A549 (cell line): ENCODE measurements around the gene GRIA3. TPM values are rescaled to one million over a fixed set of nuclear protein-coding genes. Genes with fewer than 3 reads are reported as not detected.
A peak's percentile ranks its signal among the peaks of the same experiment; 100 is the strongest.

Source experiments
- ATAC-seq, 2 experiments: fragments of 200-7000 bp in 1 of 2; fragments of >200 bp in 1 of 2; cut with Nextera tagmentation in 1 of 2; cut with Tn5 transposase in 1 of 2; 3 replicates each; pipeline versions ENCODE4 v1.8.0 to v1.9.1; 2018 to 2020; ENCODE audit warnings: mild to moderate bottlenecking in 1 of 2, moderate library complexity in 1 of 2
- CTCF ChIA-PET: fragments of 300-600 bp; sonication (Branson Sonifier 250); formaldehyde crosslinking; extraction: SDS; loops from one replicate; lab custom pipeline; 2021; ENCODE audit warnings: antibody characterized with exemption, inconsistent platforms; lab: Yijun Ruan, JAX
- POLR2A ChIA-PET: fragments of 350-600 bp; formaldehyde crosslinking; extraction: SDS; loops from one replicate; lab custom pipeline; 2021; ENCODE audit warnings: antibody characterized with exemption, inconsistent platforms; lab: Yijun Ruan, JAX
- DNase-seq, 2 experiments: peaks; one replicate each; pipeline versions ENCODE4 v3.0.0 to v3.0.0-alpha.2; 2011 to 2016; ENCODE audit warnings: low read depth in 1 of 2, low spot score in 1 of 2
- FAIRE-seq: peaks from 2 replicates; lab custom pipeline; 2011; peaks lifted over from hg19 to GRCh38; lab: Jason Lieb, UNC
- H3K27ac ChIP-seq, 2 experiments: fragments of >200 bp; sonication (Bioruptor Twin); formaldehyde crosslinking; 3 replicates each; pipeline ENCODE4 v1.5.1; 2016 to 2017
- H3K4me1 ChIP-seq: fragments of >200 bp; sonication (Bioruptor Twin); formaldehyde crosslinking; 3 replicates; pipeline ENCODE4 v1.6.1; 2016
- H3K4me2 ChIP-seq: fragments of >200 bp; sonication (Bioruptor Twin); formaldehyde crosslinking; 3 replicates; pipeline ENCODE4 v1.6.1; 2016
- H3K4me3 ChIP-seq: fragments of >200 bp; sonication (Bioruptor Twin); formaldehyde crosslinking; 3 replicates; pipeline ENCODE4 v1.5.1; 2016
- H3K9me3 ChIP-seq: fragments of >200 bp; sonication (Bioruptor Twin); formaldehyde crosslinking; 3 replicates; pipeline ENCODE4 v1.6.1; 2016
- BHLHE40 ChIP-seq: IDR thresholded peaks from 2 replicates; pipeline ENCODE4 v1.6.1; 2012; ENCODE audit warnings: low read depth, low read length, inconsistent platforms
- CEBPB ChIP-seq, 2 experiments: fragments of >200 bp in 1 of 2; sonication (Bioruptor Twin) in 1 of 2; formaldehyde crosslinking in 1 of 2; IDR thresholded peaks; 2 replicates each; pipeline ENCODE4 v1.6.1; 2012 to 2016
- CHD2 ChIP-seq: fragments of 150-350 bp; IDR thresholded peaks from 2 replicates; pipeline ENCODE4 v1.6.1; 2014; ENCODE audit warnings: low read length; ENCODE audit not compliant: partially characterized antibody
- EHF ChIP-seq: fragments of 250-450 bp; sonication (Bioruptor Pico); IDR thresholded peaks from 2 replicates; pipeline ENCODE4 v1.5.0; 2020; ENCODE audit warnings: mild to moderate bottlenecking
- EHMT2 ChIP-seq: fragments of 200-600 bp; sonication (generic); IDR thresholded peaks from 2 replicates; pipeline ENCODE4 v1.6.1; 2016; ENCODE audit warnings: antibody characterized with exemption, low read depth, mild to moderate bottlenecking, moderate library complexity
- ESRRA ChIP-seq: fragments of 150-350 bp; IDR thresholded peaks from 2 replicates; pipeline ENCODE4 v1.6.1; 2014; ENCODE audit warnings: mild to moderate bottlenecking, low read length, borderline replicate concordance
- GATA3 ChIP-seq: IDR thresholded peaks from 2 replicates; pipeline ENCODE4 v1.6.1; 2012; ENCODE audit warnings: borderline replicate concordance
- HEYL ChIP-seq: fragments of 250-450 bp; sonication (Bioruptor Pico); IDR thresholded peaks from 2 replicates; pipeline ENCODE4 v1.8.0; 2021; ENCODE audit warnings: mild to moderate bottlenecking, moderate library complexity
- HOXA7 ChIP-seq: fragments of 250-450 bp; sonication (Bioruptor Pico); IDR thresholded peaks from 2 replicates; pipeline ENCODE4 v1.5.0; 2020; ENCODE audit warnings: mild to moderate bottlenecking, moderate library complexity
- JUNB ChIP-seq: fragments of >200 bp; sonication (Bioruptor Twin); formaldehyde crosslinking; IDR thresholded peaks from 2 replicates; pipeline ENCODE4 v1.6.1; 2016
- KDM1A ChIP-seq: fragments of 200-600 bp; sonication (generic); IDR thresholded peaks from 2 replicates; pipeline ENCODE4 v1.6.1; 2016; ENCODE audit warnings: low read depth, mild to moderate bottlenecking
- NFE2L2 ChIP-seq: fragments of 150-350 bp; conservative IDR thresholded peaks from 2 replicates; pipeline ENCODE4 v1.6.1; 2014; ENCODE audit warnings: low read length
- PHF8 ChIP-seq: fragments of 200-600 bp; sonication (generic); IDR thresholded peaks from 2 replicates; pipeline ENCODE4 v1.6.1; 2016; ENCODE audit warnings: low read depth, mild to moderate bottlenecking, antibody characterized with exemption, moderate library complexity, borderline replicate concordance
- POLR2A ChIP-seq: IDR thresholded peaks from 2 replicates; pipeline ENCODE4 v1.6.1; 2012; ENCODE audit warnings: mild to moderate bottlenecking, low read length
- RAD21 ChIP-seq, 2 experiments: fragments of >200 bp in 1 of 2; sonication (Bioruptor Twin) in 1 of 2; formaldehyde crosslinking in 1 of 2; IDR thresholded peaks in 1 of 2; conservative IDR thresholded peaks in 1 of 2; 2 replicates in 1 of 2; 3 replicates in 1 of 2; pipeline ENCODE4 v1.6.1; 2012 to 2018; ENCODE audit warnings: inconsistent platforms in 1 of 2
- SMC3 ChIP-seq: fragments of >200 bp; sonication (Bioruptor Twin); formaldehyde crosslinking; IDR thresholded peaks from 3 replicates; pipeline ENCODE4 v1.6.1; 2018; ENCODE audit warnings: inconsistent platforms
- TP53 ChIP-seq: fragments of 250-450 bp; sonication (Bioruptor Pico); IDR thresholded peaks from 2 replicates; pipeline ENCODE4 v1.5.0; 2021; ENCODE audit warnings: mild to moderate bottlenecking, moderate library complexity
- ZFP36 ChIP-seq: fragments of 450-650 bp; IDR thresholded peaks from 2 replicates; pipeline ENCODE4 v1.6.1; 2014; ENCODE audit warnings: borderline replicate concordance; ENCODE audit not compliant: partially characterized antibody
- WGBS: methylation state at CpG from one replicate; pipeline ENCODE4 v1.1.6; 2017; ENCODE audit errors: missing lambda C conversion rate; 5-methylcytosine and 5-hydroxymethylcytosine counted together
- polyA plus RNA-seq, 4 experiments: library from polyadenylated mRNA; depleted of rRNA in 3 of 4; stranded (reverse); fragments of >200 nt; fragmentation: RNase III in 1 of 4; extraction: RNeasy Plus Mini Kit Qiagen cat#74134 plus additional on column Dnase treatment in 1 of 4; gene quantifications; 2 replicates in 3 of 4; 3 replicates in 1 of 4; pipeline ENCODE4 v1.2.3, GENCODE V29; 2011 to 2017
- TF ChIP-seq, protein P1 (sequence below): fragments of >200 bp; sonication (Bioruptor Twin); formaldehyde crosslinking; IDR thresholded peaks from 2 replicates; pipeline ENCODE4 v1.6.1; 2016
- TF ChIP-seq, protein P2 (sequence below): fragments of >200 bp; sonication (Bioruptor Twin); formaldehyde crosslinking; IDR thresholded peaks from 3 replicates; pipeline ENCODE4 v1.5.1; 2016
- TF ChIP-seq, protein P3 (sequence below): IDR thresholded peaks from 2 replicates; pipeline ENCODE4 v1.6.1; 2012
- TF ChIP-seq, protein P4 (sequence below): fragments of 450-650 bp; IDR thresholded peaks from 2 replicates; pipeline ENCODE4 v1.6.1; 2014; ENCODE audit warnings: antibody characterized with exemption

The GRIA3 gene
- polyA plus RNA-seq, 2 of the 4 experiments (the other 2 are of a cell fraction) = not detected

DNA sequence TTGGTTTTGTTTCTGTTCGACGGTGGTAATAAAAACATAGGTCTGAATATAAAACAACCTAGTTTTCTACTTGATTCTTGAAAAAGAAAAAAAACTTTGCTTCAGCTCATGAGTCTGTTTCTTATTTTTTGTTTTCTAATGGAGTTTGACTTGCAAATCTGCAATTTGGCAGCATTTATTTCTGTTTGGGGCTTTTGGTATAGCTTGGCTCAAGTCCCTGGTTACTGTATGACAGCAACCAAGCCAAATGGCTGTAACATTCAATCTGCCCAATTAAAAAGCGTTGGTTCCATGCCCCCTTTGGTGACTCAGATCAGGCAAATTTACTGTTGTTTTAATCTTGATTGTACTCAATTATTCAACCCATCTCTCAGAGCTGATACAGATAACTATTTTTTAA lies 263.4 kb downstream of the GRIA3 start (continued):
- no peak for TF ChIP-seq TP53
- TF ChIP-seq, all 56 proteins: peak for 0

DNA sequence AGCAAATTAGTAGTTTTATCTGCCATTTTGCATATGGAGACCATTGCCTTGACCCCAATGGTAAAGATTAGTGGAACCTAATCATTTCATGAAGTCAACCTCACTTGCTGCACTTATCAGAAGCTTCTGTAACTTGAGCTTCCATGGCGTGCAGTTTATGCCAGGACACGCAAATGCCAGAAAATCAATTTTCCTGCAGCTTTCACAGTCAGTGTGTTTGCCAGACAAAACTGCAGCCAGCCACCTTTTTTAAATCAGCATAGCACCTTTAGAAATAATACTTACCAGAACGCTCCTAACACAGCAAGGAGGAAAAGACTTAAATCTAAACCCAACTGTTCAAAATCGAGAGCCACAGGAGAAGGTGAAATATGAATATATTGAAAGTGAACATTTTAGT lies 265.3 kb downstream of the GRIA3 start:
- no peak for DNase-seq
- WGBS = 75% methylated on average over 4 of the region's 4 CpGs
- Histone ChIP-seq H3K4me3 (no peak overlapping the region), H3K9me3 (no peaks in the 10 kb centered on the region), H3K4me1 (no peaks in the 10 kb centered on the region), H3K4me2 (no peak overlapping the region), H3K27ac (no peak overlapping the region)
- TF ChIP-seq CHD2 (no peak), CEBPB (IDR thresholded peaks at IDR 0.05) (no peak), KDM1A (no peak), GATA3 (no peak), JUNB (no peak), ESRRA (no peak), NFE2L2 (no peak), EHMT2 (no peak), ZFP36 (no peak), POLR2A (no peak), HEYL (CRISPR knock-in tag) (no peak), BHLHE40 (no peak), EHF (no peak)
- TF ChIP-seq, protein P1, sequence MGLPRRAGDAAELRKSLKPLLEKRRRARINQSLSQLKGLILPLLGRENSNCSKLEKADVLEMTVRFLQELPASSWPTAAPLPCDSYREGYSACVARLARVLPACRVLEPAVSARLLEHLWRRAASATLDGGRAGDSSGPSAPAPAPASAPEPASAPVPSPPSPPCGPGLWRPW = no peak
- ATAC-seq = no peak
- POLR2A ChIA-PET = no interaction called here
- CTCF ChIA-PET = interaction anchor here (0.9 to 1.2 kb wide), 2 partner anchors 14 to 41 kb away, joined by 3 read pairs; no protein-coding TSS in a partner anchor
- peak; percentile 78 for FAIRE-seq

DNA sequence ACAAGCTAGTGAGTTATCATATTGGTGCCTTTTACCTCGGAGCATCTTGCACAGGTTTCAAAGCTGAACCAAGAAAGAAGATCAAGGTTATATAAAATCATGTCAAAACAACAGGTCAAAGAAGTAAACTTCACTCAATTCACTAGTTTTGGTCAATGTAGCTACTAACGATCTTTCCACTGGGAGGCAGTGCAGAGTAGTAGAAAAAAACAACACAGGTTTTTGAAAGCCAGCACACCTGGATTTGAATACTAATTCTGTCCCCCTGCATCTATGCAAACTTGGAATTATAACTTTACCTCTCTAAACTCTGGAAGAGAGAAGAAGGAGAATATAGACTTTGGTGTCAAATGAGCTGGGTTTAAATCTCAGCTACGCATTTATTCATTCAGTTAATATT lies 266.1 kb downstream of the GRIA3 start:
- ATAC-seq (0 out of 6 replicates have a peak, but pooled peaks of 1 of the 2 experiments have one; percentile 47), DNase-seq (peak; percentile 1 to 17), FAIRE-seq (no peak)
- Histone ChIP-seq H3K27ac (no peak overlapping the region), H3K4me1 (no peaks in the 10 kb centered on the region), H3K4me3 (no peak overlapping the region), H3K9me3 (no peaks in the 10 kb centered on the region), H3K4me2 (no peak overlapping the region)
- ChIA-PET POLR2A (no interaction called here), CTCF (interaction anchor here (0.5 to 1.7 kb wide), 8 partner anchors 10 to 275 kb away, joined by 3 to 7 read pairs (median 3); no protein-coding TSS in a partner anchor)
- WGBS = 32% methylated on average over 3 of the region's 3 CpGs
- TF ChIP-seq, protein P2, sequence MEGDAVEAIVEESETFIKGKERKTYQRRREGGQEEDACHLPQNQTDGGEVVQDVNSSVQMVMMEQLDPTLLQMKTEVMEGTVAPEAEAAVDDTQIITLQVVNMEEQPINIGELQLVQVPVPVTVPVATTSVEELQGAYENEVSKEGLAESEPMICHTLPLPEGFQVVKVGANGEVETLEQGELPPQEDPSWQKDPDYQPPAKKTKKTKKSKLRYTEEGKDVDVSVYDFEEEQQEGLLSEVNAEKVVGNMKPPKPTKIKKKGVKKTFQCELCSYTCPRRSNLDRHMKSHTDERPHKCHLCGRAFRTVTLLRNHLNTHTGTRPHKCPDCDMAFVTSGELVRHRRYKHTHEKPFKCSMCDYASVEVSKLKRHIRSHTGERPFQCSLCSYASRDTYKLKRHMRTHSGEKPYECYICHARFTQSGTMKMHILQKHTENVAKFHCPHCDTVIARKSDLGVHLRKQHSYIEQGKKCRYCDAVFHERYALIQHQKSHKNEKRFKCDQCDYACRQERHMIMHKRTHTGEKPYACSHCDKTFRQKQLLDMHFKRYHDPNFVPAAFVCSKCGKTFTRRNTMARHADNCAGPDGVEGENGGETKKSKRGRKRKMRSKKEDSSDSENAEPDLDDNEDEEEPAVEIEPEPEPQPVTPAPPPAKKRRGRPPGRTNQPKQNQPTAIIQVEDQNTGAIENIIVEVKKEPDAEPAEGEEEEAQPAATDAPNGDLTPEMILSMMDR = peak; percentile 55
- TF ChIP-seq SMC3 (peak; percentile 43; the same call in 1 of the 3 replicates), RAD21 (conservative IDR thresholded peaks at IDR 0.05 in 1 of 2, IDR thresholded peaks at IDR 0.05 in 1 of 2) (peak; percentile 54 to 57)
- TF ChIP-seq, protein P3, sequence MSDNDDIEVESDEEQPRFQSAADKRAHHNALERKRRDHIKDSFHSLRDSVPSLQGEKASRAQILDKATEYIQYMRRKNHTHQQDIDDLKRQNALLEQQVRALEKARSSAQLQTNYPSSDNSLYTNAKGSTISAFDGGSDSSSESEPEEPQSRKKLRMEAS = no peak

DNA sequence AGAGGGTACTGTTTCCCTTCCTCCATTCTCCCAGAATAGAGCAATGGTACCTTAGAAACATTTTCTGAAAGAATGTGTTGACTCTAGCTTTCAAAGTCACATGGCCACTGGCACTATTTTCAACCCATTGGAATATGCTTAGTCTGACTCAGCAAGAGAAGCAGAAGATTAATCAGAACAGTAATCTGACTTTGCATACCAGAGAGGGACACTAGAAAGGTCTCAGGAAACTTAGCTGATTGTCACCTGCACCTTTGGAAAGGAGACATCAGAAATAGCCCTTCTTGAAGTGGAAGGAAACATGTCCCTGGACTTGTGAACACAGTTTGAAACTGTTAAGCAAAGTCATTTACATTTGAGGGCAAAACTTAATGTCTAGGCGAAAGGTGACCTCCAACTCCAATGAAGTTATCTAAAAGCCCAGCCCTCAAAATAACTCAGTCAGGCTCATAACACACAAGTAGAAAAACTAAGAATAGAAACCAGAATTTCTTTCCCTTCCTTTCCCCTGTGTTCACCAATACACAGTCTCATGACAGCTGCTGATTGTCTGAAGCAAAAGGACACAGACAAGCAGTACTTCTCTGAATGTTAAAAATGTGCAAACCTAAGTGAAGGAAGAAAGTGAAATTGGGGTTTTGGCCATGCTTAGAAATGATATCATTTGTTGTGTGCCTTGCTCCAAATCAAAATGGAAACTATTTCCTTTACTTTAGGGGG lies 270.8 kb downstream of the GRIA3 start:
- ChIA-PET POLR2A (no interaction called here), CTCF (no interaction called here)
- Histone ChIP-seq H3K9me3 (no peaks in the 10 kb centered on the region), H3K27ac (no peak overlapping the region), H3K4me1 (no peaks in the 10 kb centered on the region), H3K4me3 (no peak overlapping the region), H3K4me2 (no peak overlapping the region)
- DNase-seq (no peak), ATAC-seq (no peak), FAIRE-seq (peak; percentile 70)
- WGBS = 82% methylated on average over 1 of the region's 1 CpG
- TF ChIP-seq HOXA7 (CRISPR knock-in tag) (no peak), PHF8 (no peak), RAD21 (conservative IDR thresholded peaks at IDR 0.05 in 1 of 2, IDR thresholded peaks at IDR 0.05 in 1 of 2) (no peak)
- TF ChIP-seq, protein P4, sequence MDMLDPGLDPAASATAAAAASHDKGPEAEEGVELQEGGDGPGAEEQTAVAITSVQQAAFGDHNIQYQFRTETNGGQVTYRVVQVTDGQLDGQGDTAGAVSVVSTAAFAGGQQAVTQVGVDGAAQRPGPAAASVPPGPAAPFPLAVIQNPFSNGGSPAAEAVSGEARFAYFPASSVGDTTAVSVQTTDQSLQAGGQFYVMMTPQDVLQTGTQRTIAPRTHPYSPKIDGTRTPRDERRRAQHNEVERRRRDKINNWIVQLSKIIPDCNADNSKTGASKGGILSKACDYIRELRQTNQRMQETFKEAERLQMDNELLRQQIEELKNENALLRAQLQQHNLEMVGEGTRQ = no peak
